Prostate gland (tissue), 2 donors: Measurements from ENCODE around the gene ZSWIM5. TPM values are rescaled to one million over a fixed set of nuclear protein-coding genes. Genes with fewer than 3 reads are reported as not detected.

ENCODE experiments used
- DNase-seq: peaks from one replicate; pipeline ENCODE4 v3.0.0-alpha.2; 2019; ENCODE audit warnings: low spot score
- H3K27ac ChIP-seq, 2 donors: fragments of 200-600 bp; sonication (generic); 2 replicates each; pipeline ENCODE4 v1.5.1; 2017 to 2019
- H3K27me3 ChIP-seq: fragments of 200-600 bp; sonication (generic); replicated peaks from 2 replicates; pipeline ENCODE4 v1.5.1; 2019; ENCODE audit not compliant: insufficient read depth
- H3K36me3 ChIP-seq, 2 donors: fragments of 200-600 bp; sonication (generic); 1 replicate in 1 of 2; 2 replicates in 1 of 2; pipeline versions ENCODE4 v1.5.1 to v1.8.1; 2017 to 2019
- H3K4me1 ChIP-seq: fragments of 200-600 bp; sonication (generic); replicated peaks from 2 replicates; pipeline ENCODE4 v1.5.1; 2019
- H3K4me3 ChIP-seq, 2 donors: fragments of 200-600 bp; sonication (generic); 2 replicates each; pipeline ENCODE4 v1.5.1; 2017 to 2019
- H3K9me3 ChIP-seq: fragments of 200-600 bp; sonication (generic); 2 replicates; pipeline ENCODE4 v1.5.1; 2017
- POLR2A ChIP-seq: fragments of 450-650 bp; IDR thresholded peaks from one replicate; pipeline ENCODE4 v1.6.1; 2016; ENCODE audit warnings: antibody characterized with exemption, mild to moderate bottlenecking
- POLR2AphosphoS5 ChIP-seq: sonication (generic); formaldehyde crosslinking; IDR thresholded peaks from one replicate; pipeline ENCODE4 v1.6.1; 2017; ENCODE audit warnings: antibody characterized with exemption
- WGBS: methylation state at CpG from one replicate; pipeline ENCODE4 v1.1.5; 2018; 5-methylcytosine and 5-hydroxymethylcytosine counted together
- intact Hi-C: fragments of 100-400 bp; cut with DNase I; formaldehyde crosslinking; loops from one replicate; pipeline ENCODE4 v1.14.2; 2022
- total RNA-seq, 2 donors: library from RNA; depleted of rRNA; stranded (reverse); fragments of >200 nt; gene quantifications; one replicate each; pipeline ENCODE4 v1.1.0, GENCODE V29; 2016
- TF ChIP-seq, protein P1 (sequence below), 4 experiments: fragments of 200-600 bp in 2 of 4; fragments of 450-650 bp in 2 of 4; sonication (generic) in 2 of 4; IDR thresholded peaks; 1 replicate in 3 of 4; 2 replicates in 1 of 4; pipeline ENCODE4 v1.5.1; 2016 to 2019; ENCODE audit warnings: antibody characterized with exemption in 4 of 4, mild to moderate bottlenecking in 2 of 4, moderate library complexity in 2 of 4

The ZSWIM5 gene
- total RNA-seq, 2 donors from 2014 or later, result 7.2 to 18.6 TPM

- TF ChIP-seq, protein P1, sequence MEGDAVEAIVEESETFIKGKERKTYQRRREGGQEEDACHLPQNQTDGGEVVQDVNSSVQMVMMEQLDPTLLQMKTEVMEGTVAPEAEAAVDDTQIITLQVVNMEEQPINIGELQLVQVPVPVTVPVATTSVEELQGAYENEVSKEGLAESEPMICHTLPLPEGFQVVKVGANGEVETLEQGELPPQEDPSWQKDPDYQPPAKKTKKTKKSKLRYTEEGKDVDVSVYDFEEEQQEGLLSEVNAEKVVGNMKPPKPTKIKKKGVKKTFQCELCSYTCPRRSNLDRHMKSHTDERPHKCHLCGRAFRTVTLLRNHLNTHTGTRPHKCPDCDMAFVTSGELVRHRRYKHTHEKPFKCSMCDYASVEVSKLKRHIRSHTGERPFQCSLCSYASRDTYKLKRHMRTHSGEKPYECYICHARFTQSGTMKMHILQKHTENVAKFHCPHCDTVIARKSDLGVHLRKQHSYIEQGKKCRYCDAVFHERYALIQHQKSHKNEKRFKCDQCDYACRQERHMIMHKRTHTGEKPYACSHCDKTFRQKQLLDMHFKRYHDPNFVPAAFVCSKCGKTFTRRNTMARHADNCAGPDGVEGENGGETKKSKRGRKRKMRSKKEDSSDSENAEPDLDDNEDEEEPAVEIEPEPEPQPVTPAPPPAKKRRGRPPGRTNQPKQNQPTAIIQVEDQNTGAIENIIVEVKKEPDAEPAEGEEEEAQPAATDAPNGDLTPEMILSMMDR (IDR thresholded peaks at IDR 0.05), result no peak
- TF ChIP-seq POLR2AphosphoS5, result no peak
- no peak for TF ChIP-seq POLR2A
- WGBS, result 93% methylated on average over 8 of the region's 8 CpGs
- DNase-seq, result no peak
- Histone ChIP-seq H3K27me3 (no peaks in the 10 kb centered on the region), H3K36me3 (no peaks in the 10 kb centered on the region), H3K4me3 (no peak overlapping the region), H3K9me3 (no peaks in the 10 kb centered on the region), H3K27ac (no peak overlapping the region), H3K4me1 (no peaks in the 10 kb centered on the region)
- intact Hi-C loops, result no loop called here
Measured at GRCh38 chr1:45038661-45039364, 167.6 kb downstream of the ZSWIM5 start.

DNA sequence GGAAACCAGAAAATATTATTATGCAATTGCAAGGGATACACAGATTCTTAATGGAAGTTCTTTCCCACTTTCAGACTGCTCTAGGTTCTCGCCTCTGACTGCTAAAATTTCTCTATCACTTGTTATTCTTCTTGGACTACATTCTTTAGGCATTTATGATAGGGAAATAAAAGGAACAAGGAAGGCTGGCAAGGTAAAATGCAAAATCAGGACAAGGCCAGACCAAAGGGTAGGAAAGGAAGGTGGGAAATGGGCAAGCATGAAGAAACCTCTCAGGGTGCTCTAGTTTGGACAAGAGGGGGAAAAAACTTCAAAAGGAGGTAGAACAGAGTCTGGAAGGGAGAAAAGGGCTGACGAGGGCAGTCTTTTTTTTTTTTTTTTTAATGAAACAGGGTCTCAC is 168.2 kb downstream of the ZSWIM5 start:
- Histone ChIP-seq H3K4me1 (no peaks in the 10 kb centered on the region), H3K36me3 (no peaks in the 10 kb centered on the region), H3K4me3 (no peak overlapping the region), H3K27ac (no peak overlapping the region), H3K9me3 (no peaks in the 10 kb centered on the region), H3K27me3 (no peaks in the 10 kb centered on the region)
- intact Hi-C loops, result no loop called here
- WGBS, result 99% methylated on average over 2 of the region's 2 CpGs
- DNase-seq, result no peak
- TF ChIP-seq, protein P1 (IDR thresholded peaks at IDR 0.05), result no peak
- TF ChIP-seq POLR2AphosphoS5 (no peak), POLR2A (no peak)

GRCh38 chr1:45037456-45037855 is 168.9 kb downstream of the ZSWIM5 start:
- TF ChIP-seq POLR2A, result no peak
- intact Hi-C loops, result no loop called here
- H3K36me3 ChIP-seq, result no peaks in the 10 kb centered on the region

DNA sequence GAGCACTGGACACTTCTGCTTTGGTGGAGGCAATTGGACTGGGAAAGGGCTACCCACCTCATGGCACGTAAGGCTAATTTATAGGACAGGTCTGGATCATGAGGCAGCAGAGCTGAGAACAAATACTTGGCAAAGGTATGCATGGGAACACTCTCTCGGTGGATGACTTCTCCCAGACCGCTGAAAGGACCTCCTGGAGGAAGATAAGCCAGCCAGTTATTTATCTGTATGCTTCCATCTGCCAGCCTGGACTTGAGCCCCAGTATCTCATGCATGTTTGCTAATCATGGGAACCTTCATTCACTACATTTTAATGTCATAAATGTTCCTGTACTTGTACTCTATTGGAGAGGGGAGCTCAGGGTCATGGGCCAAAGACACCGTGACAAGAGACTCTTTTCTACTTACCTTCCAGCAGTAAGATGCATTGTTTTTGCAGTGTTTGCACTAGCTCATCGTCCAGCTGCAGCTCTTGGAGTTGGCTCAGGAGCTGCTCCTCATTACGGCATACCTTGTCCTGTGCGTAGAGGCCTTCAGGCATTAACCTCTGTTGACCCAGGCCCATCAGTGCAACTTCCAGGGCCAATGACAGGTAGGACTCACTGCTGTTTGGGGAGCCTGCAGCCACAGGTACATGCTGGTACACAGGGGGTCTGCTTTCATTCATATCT is 170.6 kb downstream of the ZSWIM5 start:
- no peaks in the 10 kb centered on the region for H3K9me3 ChIP-seq
- TF ChIP-seq, protein P1 (IDR thresholded peaks at IDR 0.05), result no peak
- TF ChIP-seq POLR2AphosphoS5 (no peak), POLR2A (no peak)
- H3K36me3 ChIP-seq, result no peaks in the 10 kb centered on the region
- WGBS, result 75% methylated on average over 7 of the region's 7 CpGs
- no peak overlapping the region for H3K4me3 ChIP-seq
- DNase-seq, result no peak
- H3K27me3 ChIP-seq, result no peaks in the 10 kb centered on the region
- no peak overlapping the region for H3K27ac ChIP-seq
- no peaks in the 10 kb centered on the region for H3K4me1 ChIP-seq
- intact Hi-C loops, result no loop called here

More at GRCh38 chr1:45037456-45037855, 168.9 kb downstream of the ZSWIM5 start:
- Histone ChIP-seq H3K4me1 (no peaks in the 10 kb centered on the region), H3K27ac (no peak overlapping the region), H3K4me3 (no peak overlapping the region), H3K27me3 (no peaks in the 10 kb centered on the region), H3K9me3 (no peaks in the 10 kb centered on the region)
- no peak for DNase-seq

GRCh38 chr1:45033356-45033755 is 173.0 kb downstream of the ZSWIM5 start:
- Histone ChIP-seq H3K36me3 (no peaks in the 10 kb centered on the region), H3K27me3 (no peaks in the 10 kb centered on the region), H3K4me3 (no peak overlapping the region), H3K9me3 (no peaks in the 10 kb centered on the region), H3K27ac (no peak overlapping the region), H3K4me1 (no peaks in the 10 kb centered on the region)
- 92% methylated on average over 1 of the region's 1 CpG for WGBS
- DNase-seq, result no peak
- intact Hi-C loops, result no loop called here
- TF ChIP-seq POLR2AphosphoS5, result no peak
- TF ChIP-seq POLR2A, result no peak

GRCh38 chr1:45032837-45033236 is 173.6 kb downstream of the ZSWIM5 start:
- Histone ChIP-seq H3K4me3 (no peak overlapping the region), H3K36me3 (no peaks in the 10 kb centered on the region), H3K27me3 (no peaks in the 10 kb centered on the region), H3K4me1 (no peaks in the 10 kb centered on the region), H3K27ac (no peak overlapping the region), H3K9me3 (no peaks in the 10 kb centered on the region)
- no peak for DNase-seq
- WGBS, result 77% methylated on average over 2 of the region's 2 CpGs
- intact Hi-C loops, result no loop called here
- TF ChIP-seq POLR2A (no peak), POLR2AphosphoS5 (no peak)
- TF ChIP-seq, protein P1 (IDR thresholded peaks at IDR 0.05), result no peak
